ENCODE results near the gene RFTN1.

RFTN1 gene

DNA sequence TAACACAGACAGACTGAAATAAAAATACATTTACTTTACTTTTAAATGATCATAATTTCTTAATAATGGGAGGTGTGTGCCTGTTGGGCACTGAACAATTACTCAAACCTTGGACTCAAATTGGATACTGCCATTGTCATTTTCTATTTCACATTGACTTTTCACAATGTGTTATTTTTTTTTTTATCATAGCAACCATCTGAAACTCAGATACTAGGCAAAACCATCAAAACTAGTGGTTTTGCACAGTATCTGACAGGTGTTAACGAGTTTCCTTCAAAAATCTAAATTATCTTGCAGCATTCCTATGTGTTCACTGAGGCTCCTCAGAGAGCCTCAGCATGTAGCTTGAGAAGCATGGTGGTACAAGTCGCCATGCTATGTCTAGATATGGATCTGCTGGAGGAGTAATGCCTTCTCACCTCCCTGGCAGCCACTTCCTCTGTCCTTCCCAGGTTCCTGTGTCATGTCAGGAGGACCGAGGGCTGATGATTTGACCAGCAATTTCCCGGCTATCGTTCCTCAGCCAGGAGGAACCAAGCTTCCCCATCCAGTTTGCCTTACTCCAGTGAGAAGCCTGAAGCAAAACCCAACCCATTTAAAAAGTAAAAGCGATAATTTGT lies 29.9 kb upstream of the RFTN1 start:
- peaks cover 5% of the 10 kb centered on the region for H3K27me3 Mint-ChIP-seq
- no peaks in the 10 kb centered on the region for H3K36me3 Mint-ChIP-seq (ENCODE audit: low read depth)
- intact Hi-C loops (cut with micrococcal nuclease), result no loop called here
- H3K9me3 Mint-ChIP-seq, result no peaks in the 10 kb centered on the region
- peaks cover 12% of the 10 kb centered on the region for H3K4me1 Mint-ChIP-seq (ENCODE audit: low read depth)
- H3K4me3 Mint-ChIP-seq, result no peak overlapping the region
- no peak overlapping the region for H3K27ac Mint-ChIP-seq

DNA sequence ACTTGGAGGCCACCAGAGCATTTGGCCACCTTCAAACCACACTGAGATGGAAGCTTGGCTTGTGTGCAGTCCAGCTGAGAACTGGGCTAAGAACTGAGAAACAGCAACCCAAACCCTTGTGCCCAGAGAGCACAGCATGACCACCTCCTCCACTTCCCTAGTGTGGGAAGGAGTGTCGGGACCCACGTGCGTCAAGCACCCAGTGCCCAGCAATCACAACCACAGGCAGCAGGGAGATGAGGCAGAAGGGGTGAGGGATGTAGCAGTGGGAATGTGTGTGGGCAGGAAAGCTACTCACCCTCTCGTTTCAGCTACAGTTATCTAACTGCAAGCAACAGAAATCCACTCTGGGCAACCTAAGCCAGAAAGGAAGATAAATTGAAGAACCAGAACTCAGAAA lies 25.0 kb upstream of the RFTN1 start:
- Mint-ChIP-seq H3K27me3 (peaks cover 8% of the 10 kb centered on the region), H3K4me3 (no peak overlapping the region), H3K27ac (no peak overlapping the region), H3K36me3 (ENCODE audit: low read depth) (no peaks in the 10 kb centered on the region), H3K4me1 (ENCODE audit: low read depth) (peaks cover 18% of the 10 kb centered on the region), H3K9me3 (peaks cover 8% of the 10 kb centered on the region)
- intact Hi-C loops (cut with micrococcal nuclease), result no loop called here

DNA sequence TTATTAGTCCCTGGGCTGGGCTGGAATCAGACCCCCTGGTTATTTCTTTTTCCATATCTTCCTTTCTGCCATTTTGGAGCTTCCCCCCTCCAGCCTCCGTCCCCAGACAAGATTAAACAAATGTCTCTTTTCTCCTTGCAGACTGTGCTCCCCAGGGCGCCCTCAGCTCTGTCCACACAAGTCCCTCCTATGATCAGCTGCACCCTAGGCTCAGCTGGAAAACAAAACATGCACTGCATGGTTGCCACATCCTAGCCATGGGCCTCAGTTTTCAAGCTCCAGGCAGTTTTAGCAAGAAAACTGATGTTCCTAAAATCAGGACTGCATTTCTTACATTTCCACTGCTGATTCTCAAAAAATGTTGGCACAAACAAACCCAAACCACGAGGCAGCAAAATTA lies 23.5 kb upstream of the RFTN1 start:
- peaks cover 18% of the 10 kb centered on the region for H3K4me1 Mint-ChIP-seq (ENCODE audit: low read depth)
- H3K4me3 Mint-ChIP-seq, result no peak overlapping the region
- no peaks in the 10 kb centered on the region for H3K36me3 Mint-ChIP-seq (ENCODE audit: low read depth)
- H3K27me3 Mint-ChIP-seq, result peaks cover 7% of the 10 kb centered on the region
- H3K27ac Mint-ChIP-seq, result no peak overlapping the region
- peaks cover 8% of the 10 kb centered on the region for H3K9me3 Mint-ChIP-seq
- intact Hi-C loops (cut with micrococcal nuclease), result no loop called here

DNA sequence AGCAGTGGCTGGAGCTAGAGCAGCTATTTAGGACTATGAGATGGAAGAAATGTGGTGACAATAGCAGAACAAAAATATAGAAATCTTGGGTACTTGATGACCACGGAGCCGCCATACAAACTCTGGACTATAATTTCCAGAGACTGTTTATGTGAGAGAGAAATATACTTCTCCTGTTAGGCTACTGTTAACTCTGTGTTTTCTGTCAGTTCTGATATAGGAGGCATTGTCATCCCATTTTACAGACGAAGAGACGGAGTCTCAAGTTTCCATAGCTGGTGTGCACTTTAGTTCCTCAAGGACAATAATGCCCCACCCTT lies 22.8 kb upstream of the RFTN1 start:
- H3K4me3 Mint-ChIP-seq, result peak overlapping the region; percentile 27
- H3K27me3 Mint-ChIP-seq, result peaks cover 5% of the 10 kb centered on the region
- intact Hi-C loops (cut with micrococcal nuclease), result no loop called here
- no peaks in the 10 kb centered on the region for H3K36me3 Mint-ChIP-seq (ENCODE audit: low read depth)
- peaks cover 18% of the 10 kb centered on the region for H3K4me1 Mint-ChIP-seq (ENCODE audit: low read depth)
- H3K9me3 Mint-ChIP-seq, result peaks cover 8% of the 10 kb centered on the region
- peak overlapping the region; percentile 26 for H3K27ac Mint-ChIP-seq

DNA sequence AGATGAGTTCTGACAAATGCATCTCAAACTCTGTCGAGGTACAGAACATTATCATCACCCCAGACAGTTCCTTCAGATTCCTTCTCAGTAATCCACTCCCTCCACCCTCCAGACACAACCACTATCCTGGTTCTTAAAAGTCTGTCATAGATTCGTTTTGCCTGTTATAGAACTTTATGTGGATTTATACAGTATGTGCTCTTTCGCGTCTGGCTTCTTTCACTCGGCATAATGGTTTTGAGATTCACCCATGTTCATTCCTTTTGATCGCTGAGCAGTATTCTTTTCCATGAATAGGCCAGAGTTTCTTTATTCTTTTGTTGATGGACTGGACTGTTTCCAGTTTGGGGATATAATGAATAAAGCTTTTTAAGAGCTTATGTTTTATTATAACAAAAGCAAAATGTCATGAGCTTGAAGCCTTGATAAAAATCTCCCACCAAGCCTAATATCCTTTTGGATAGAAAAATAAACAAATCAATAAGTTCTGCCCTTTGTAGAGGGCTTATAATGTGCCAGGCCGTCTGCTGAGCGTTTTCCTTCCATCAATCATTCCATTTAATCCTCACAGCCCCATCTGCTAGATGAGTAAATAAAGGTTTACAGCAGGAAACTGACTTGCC lies 21.3 kb upstream of the RFTN1 start:
- H3K4me1 Mint-ChIP-seq (ENCODE audit: low read depth), result peaks cover 13% of the 10 kb centered on the region
- intact Hi-C loops (cut with micrococcal nuclease), result no loop called here
- H3K27ac Mint-ChIP-seq, result no peak overlapping the region
- peaks cover 5% of the 10 kb centered on the region for H3K27me3 Mint-ChIP-seq
- H3K36me3 Mint-ChIP-seq (ENCODE audit: low read depth), result no peaks in the 10 kb centered on the region
- H3K4me3 Mint-ChIP-seq, result no peak overlapping the region
- peaks cover 8% of the 10 kb centered on the region for H3K9me3 Mint-ChIP-seq

DNA sequence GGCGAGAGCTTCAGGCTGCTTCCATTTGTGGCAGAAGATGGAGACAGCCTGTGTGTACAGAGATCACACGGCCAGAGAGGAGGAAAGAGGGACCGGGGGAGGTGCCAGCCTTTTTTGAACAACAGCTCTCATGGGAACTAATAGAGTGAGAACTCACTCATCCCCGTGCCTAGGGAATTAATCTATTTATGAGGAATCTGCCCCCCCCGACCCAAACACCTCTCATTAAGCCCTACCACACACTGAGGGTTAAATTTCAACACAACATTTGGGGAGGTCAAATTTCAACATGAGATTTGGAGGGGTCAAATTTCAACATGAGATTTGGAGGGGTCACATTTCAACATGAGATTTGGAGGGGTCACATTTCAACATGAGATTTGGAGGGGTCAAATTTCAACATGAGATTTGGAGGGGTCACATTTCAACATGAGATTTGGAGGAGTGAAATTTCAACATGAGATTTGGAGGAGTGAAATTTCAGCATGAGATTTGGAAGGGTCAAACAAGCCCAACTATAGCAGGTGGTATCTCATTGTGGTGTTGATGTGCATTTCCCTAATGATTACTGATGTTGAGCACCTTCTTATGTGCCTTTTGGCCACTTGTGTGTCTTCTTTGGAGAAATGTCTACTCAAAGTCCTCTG lies 20.6 kb upstream of the RFTN1 start:
- Mint-ChIP-seq H3K36me3 (ENCODE audit: low read depth) (no peaks in the 10 kb centered on the region), H3K4me3 (no peak overlapping the region), H3K27ac (no peak overlapping the region), H3K9me3 (peaks cover 8% of the 10 kb centered on the region), H3K4me1 (ENCODE audit: low read depth) (peaks cover 13% of the 10 kb centered on the region), H3K27me3 (peaks cover 5% of the 10 kb centered on the region)
- intact Hi-C loops (cut with micrococcal nuclease), result no loop called here

DNA sequence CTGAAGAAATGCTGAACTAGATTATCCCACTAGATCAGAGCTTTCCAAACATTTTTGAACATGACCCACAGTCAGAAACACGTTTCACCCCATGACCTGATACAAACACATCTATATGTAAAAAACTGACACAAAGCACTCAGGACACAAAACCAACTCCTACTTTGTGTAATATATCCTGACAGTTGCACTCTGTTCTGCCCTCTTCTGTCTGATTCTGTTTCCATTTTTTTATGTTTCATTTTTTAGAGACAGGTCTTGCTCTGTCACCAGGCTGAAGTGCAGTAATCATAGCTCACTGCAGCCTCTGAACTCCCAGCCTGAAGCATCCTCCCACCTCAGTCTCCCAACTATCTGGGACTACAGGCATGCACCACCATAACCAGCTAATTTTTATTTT lies 15.8 kb upstream of the RFTN1 start:
- intact Hi-C loops (cut with micrococcal nuclease), result no loop called here
- no peak overlapping the region for H3K27ac Mint-ChIP-seq
- H3K4me3 Mint-ChIP-seq, result no peak overlapping the region
- peaks cover 10% of the 10 kb centered on the region for H3K9me3 Mint-ChIP-seq
- H3K27me3 Mint-ChIP-seq, result peaks cover 8% of the 10 kb centered on the region
- H3K4me1 Mint-ChIP-seq (ENCODE audit: low read depth), result peaks cover 12% of the 10 kb centered on the region
- peaks cover 5% of the 10 kb centered on the region for H3K36me3 Mint-ChIP-seq (ENCODE audit: low read depth)

DNA sequence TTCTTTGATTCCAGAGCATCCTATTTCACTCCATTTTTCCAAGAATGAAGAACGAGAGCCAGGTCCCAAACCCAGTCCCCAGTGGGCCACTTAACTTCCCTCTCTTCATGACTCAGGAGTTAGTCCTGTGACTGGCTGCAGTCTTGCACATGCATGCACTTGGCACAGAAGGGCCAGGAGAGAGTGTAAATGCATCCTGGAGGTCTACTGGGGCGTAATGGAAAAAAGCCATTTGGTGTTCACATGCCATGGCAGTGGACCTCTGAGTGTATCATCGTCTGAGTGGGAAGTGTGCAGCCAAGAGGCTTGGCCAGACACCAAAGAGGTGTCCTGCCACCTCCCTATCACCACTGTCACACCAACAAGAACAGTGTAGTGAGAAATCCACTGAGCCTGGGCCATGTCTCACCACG lies 15.1 kb upstream of the RFTN1 start:
- intact Hi-C loops (cut with micrococcal nuclease), result no loop called here
- peak overlapping the region; percentile 7 for H3K27ac Mint-ChIP-seq
- H3K4me1 Mint-ChIP-seq (ENCODE audit: low read depth), result peaks cover 12% of the 10 kb centered on the region
- H3K9me3 Mint-ChIP-seq, result peaks cover 14% of the 10 kb centered on the region
- H3K36me3 Mint-ChIP-seq (ENCODE audit: low read depth), result peaks cover 6% of the 10 kb centered on the region
- H3K4me3 Mint-ChIP-seq, result no peak overlapping the region
- peaks cover 5% of the 10 kb centered on the region for H3K27me3 Mint-ChIP-seq

DNA sequence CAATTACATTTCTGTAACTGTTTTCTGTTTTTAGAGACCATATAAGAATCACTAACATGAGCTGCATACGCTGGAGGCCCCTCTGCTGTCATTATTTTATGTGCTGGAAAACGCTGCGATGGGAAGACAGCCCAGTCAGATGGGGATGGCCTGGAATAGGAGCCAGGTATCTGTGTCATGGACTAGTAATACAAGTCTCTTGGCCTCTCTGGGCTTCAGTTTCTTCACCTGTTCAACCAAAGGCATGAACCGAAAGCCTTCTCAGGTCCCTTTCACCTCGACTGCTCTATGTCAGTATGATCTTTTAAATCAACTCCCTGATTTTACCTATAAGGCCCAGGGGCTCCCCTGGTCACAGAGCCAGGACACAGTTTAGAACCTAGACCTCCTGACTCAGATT lies 14.6 kb upstream of the RFTN1 start:
- Mint-ChIP-seq H3K27ac (peak overlapping the region; percentile 7), H3K9me3 (peaks cover 14% of the 10 kb centered on the region), H3K36me3 (ENCODE audit: low read depth) (peaks cover 6% of the 10 kb centered on the region), H3K4me1 (ENCODE audit: low read depth) (peaks cover 17% of the 10 kb centered on the region), H3K27me3 (peaks cover 5% of the 10 kb centered on the region), H3K4me3 (no peak overlapping the region)
- intact Hi-C loops (cut with micrococcal nuclease), result no loop called here

DNA sequence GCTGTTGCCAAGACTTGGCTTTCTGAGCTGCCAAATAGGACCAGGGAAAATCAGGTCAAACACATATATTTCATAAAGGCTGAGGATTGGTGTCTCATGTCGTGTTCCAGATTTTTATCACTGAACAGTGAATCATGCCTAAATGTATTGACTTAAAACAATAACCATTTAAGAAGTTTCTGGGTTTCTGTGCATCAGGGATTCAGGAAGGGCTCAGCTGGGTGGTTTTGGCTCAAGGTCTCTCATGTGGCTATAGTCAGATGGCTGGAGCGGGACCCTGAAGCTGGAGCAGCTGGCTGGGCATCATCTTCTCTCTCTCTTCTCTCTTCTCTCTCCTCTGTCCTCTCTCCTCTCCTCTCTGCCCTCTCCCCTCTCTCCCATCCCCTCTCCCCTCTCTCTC lies 10.7 kb upstream of the RFTN1 start:
- H3K36me3 Mint-ChIP-seq (ENCODE audit: low read depth), result peaks cover 6% of the 10 kb centered on the region
- intact Hi-C loops (cut with micrococcal nuclease), result no loop called here
- H3K4me3 Mint-ChIP-seq, result no peak overlapping the region
- H3K27ac Mint-ChIP-seq, result no peak overlapping the region
- peaks cover 47% of the 10 kb centered on the region for H3K4me1 Mint-ChIP-seq (ENCODE audit: low read depth)
- peaks cover 5% of the 10 kb centered on the region for H3K27me3 Mint-ChIP-seq
- peaks cover 14% of the 10 kb centered on the region for H3K9me3 Mint-ChIP-seq

DNA sequence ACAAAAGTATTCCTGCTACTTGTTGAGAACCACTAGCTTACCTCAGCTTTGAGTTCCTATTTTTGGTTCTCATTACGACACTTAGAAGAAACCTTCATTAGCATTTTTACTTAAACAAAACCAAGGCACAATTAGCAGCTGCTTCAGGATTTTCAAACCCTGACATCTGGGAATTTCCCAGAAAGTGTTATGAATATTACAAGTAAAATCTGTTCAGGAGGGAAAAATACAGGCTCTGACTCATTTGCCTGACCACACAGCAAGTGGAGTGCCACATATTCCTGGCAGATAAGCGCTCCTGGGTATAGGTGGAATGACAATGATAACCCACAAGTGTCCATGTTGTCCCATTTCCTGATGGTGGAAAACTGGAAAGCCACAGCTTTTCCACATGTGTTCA lies 10.3 kb upstream of the RFTN1 start:
- no peak overlapping the region for H3K27ac Mint-ChIP-seq
- peaks cover 14% of the 10 kb centered on the region for H3K9me3 Mint-ChIP-seq
- peaks cover 5% of the 10 kb centered on the region for H3K27me3 Mint-ChIP-seq
- H3K4me3 Mint-ChIP-seq, result no peak overlapping the region
- peaks cover 6% of the 10 kb centered on the region for H3K36me3 Mint-ChIP-seq (ENCODE audit: low read depth)
- peaks cover 47% of the 10 kb centered on the region for H3K4me1 Mint-ChIP-seq (ENCODE audit: low read depth)
- intact Hi-C loops (cut with micrococcal nuclease), result no loop called here

DNA sequence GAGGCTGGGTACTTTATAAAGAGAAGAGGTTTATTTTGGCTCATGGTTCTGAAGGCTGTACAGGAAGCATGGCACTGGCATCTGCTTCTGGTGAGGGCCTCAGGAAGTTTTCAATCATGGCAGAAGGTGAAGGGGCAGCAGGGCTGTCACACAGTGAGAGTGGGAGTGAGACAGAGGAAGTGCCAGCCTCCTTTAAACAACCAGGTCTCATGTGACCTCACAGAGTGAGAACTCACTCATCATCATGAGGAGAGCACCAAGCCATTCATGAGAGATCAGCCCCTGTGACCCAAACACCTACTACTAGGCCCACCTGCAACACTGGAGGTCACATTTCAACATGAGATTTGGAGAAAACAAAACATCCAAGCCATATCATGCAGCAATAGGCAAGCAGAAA lies 9.3 kb upstream of the RFTN1 start:
- H3K4me3 Mint-ChIP-seq, result no peak overlapping the region
- H3K27ac Mint-ChIP-seq, result no peak overlapping the region
- intact Hi-C loops (cut with micrococcal nuclease), result no loop called here
- peaks cover 14% of the 10 kb centered on the region for H3K9me3 Mint-ChIP-seq
- peaks cover 6% of the 10 kb centered on the region for H3K36me3 Mint-ChIP-seq (ENCODE audit: low read depth)
- peaks cover 50% of the 10 kb centered on the region for H3K4me1 Mint-ChIP-seq (ENCODE audit: low read depth)
- peaks cover 5% of the 10 kb centered on the region for H3K27me3 Mint-ChIP-seq

DNA sequence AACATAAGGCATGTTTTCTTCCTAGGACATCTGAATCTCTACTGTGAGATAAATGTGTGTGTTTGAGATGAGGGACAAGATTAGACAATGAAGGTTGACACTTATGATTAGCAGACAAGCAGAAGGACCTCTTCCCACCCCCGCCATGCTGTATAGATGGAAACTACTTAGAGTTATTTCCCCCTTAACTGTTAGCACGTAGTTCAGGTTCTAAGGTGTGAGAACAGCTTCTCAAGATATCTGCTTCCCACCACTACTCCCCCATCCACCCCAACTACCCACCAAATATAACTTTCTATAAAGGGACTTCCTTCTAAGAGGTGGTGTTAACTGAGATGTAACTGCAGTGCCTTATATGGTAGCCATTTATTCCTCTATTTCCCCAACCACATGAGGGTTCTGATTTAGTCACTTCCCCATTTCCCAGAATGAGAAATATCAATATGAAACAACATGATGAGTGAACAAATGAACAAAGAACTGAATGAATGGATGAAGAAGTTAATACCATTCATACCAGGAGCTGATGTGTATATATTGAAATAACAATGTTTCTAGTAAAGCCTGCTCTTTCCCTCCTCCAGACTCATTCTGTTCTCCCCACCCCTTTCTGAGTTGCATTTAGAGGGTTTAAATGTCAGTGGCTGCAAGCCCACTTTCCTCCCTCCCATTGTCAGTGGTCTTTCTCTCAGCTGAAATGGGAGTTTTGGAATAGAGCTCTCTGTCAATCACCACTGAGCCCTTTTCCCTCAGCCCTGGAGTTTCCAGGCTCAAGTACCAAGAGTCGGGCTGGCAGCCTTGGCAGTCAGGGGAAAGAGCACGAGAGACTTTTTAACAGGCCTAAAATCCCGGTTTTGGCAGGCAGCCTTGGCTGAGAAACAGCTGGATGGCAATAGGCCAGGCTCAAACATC lies 7.7 kb upstream of the RFTN1 start:
- Mint-ChIP-seq H3K36me3 (ENCODE audit: low read depth) (peaks cover 6% of the 10 kb centered on the region), H3K9me3 (peaks cover 14% of the 10 kb centered on the region), H3K27me3 (peaks cover 5% of the 10 kb centered on the region), H3K4me3 (no peak overlapping the region), H3K4me1 (ENCODE audit: low read depth) (peaks cover 63% of the 10 kb centered on the region), H3K27ac (peak overlapping the region; percentile 30)
- intact Hi-C loops (cut with micrococcal nuclease), result no loop called here

Measured in dendritic cell treated with granulocyte-macrophage colony-stimulating factor and Interleukin-4, amounts not matched to agents 40 ng/mL and 50 ng/mL, for 4 days (primary cell).